ENCODE results near the gene SMYD2.

The SMYD2 gene

DNA sequence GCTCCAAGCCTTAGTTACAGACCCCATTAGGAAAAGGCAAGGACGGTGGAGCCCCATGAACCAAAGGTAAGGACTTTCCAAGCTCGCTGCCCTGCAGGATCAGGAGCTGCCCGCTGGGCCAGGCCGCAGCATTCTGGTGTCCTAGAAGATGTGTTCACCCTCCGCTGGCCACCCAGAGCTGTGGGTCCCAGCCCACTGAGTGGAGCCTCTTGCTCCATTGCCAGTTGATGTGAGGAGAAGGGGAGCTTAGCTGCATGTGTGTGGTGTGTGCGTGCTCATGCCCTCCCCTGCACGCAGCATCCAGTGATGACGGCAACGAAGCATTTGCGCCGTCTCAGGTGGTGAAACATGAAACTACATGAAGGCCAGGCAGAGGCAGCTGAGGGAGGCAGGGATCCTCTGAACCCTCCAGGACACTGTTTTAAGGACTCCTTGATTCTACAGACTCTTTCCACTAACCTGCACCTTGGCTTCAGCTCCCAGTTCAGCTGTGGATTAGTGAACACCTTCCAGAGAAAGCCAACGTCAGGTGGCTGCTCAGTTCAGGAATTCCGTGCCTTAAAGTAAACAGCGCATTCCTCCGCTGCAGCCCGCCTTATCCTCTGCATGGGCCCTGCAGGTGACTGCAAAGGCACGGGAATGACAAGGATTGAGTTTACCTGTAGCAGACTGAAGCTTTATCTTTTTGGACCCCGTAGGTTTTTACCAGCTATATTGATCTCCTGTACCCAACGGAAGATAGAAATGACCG is 48.7 kb downstream of the SMYD2 start:
- no peak for DNase-seq (ENCODE audit: low spot score)

DNA sequence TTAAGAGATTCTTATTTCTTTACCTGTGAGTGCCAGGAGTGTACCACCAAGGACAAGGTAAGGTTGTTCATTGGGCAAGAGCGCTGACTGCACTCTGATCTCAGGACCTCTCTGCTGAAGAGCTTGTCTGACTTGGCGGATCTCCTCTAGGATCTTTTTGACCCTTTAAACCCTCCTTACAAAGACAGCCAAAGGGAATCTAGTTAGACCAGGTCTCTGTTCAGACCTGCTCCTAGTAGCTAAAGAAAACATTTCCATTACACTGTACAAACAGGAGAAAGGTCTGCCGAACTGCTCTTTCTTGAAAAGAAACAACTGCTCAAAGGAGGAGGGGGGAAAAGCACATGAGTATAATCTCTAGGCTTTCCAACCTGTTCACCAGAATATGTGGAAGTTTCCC is 49.3 kb downstream of the SMYD2 start:
- no peak for DNase-seq (ENCODE audit: low spot score)

DNA sequence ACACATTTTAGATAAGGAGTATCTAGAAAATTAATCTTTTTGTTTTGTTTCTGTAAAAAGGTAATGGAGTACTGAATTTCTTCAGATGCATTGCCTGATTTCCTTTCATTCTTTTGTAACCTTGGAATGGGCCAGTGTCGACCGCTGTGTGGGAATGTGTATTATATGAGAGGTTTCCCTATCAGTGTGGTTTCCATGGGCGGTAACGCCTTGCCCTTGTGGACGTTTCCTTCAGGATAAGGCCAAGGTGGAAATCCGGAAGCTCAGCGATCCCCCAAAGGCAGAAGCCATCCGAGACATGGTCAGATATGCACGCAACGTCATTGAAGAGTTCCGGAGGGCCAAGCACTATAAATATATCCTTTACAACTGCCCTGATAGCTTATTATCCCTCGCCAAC is 49.8 kb downstream of the SMYD2 start:
- no peak for DNase-seq (ENCODE audit: low spot score)

DNA sequence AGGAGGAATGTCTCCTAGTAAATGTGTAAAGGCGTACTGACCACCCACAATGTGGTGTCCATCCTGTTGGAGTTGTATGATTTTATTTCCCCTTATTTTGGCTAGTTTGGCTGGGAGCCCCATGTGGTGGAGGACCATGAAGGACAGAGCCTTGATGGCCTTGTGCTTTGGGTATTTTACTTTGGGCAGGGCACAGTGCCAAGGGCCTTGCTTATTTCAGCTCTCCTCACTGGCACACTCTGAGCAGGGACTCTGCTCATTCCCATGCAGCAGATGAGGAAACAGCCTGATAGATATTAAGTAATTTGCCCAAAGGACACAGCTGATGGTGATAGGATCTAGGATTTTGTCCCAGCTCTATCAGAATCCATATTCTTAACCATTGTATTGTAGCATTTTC is 50.2 kb downstream of the SMYD2 start:
- no peak for DNase-seq (ENCODE audit: low spot score)

DNA sequence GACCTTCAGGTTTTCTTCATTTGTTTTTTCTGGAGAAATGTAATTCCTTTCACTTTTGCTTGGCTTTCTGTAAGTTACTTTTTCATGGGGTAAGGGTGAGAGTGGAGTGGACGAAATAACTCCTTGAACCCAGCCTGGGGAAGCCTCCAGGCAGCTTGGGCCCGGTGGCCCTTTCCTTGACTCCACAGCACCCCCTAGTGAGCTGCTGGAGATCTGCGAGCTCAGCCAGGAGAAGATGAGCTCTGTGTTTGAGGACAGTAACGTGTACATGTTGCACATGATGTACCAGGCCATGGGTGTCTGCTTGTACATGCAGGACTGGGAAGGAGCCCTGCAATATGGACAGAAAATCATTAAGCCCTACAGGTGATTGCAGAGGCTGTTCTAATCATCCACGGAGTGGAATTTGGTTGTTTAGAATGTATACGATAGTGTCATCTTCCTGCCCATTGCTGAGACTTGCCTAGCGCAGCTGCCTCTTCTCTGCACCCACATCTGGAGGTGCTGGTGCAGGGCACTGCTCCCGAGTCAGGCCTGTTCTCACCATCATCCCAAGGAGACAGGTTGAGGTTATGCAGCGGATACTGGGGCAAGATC is 51.0 kb downstream of the SMYD2 start:
- no peak for DNase-seq (ENCODE audit: low spot score)

DNA sequence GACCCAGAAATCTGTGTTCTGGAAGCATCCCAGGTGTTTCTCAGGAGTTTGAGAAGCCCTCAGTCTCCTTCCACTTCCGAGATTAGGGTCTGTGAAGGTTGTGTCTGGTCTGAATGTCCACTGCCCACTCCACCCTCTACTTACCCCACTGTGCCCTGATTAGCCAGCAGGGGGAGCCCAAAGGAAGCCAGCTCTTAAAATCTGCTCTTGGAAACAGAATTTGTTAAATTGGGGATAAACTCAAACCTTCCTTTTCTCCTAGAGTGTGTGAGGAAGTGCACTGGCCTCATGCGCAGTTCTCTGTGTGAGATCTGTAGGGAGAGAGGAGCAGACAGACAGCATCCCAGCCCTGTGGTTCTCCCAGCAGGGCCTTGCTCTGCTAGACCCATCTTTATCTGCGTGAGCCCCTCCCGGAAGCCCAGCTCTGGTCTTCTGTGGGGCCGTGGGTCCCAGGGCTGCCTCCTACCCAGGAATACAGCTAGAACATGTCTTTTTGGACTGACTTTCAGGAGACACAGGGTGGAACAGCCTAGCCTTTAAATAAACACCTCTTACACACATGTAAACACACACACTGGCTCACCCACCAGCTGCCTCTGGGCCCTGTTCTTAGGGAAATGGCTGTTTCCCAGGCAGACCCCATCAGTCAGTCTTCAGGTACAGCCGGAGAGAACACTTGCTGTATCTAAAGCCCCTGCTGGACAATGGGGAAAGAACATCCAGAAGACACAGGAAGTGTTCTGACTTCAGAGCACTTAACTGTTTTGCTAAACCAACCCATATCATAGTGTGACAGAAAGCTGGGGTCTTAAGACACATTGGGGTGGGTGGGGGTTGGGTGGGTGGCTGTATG is 52.2 kb downstream of the SMYD2 start:
- peak; percentile 37 for DNase-seq (ENCODE audit: low spot score)

DNA sequence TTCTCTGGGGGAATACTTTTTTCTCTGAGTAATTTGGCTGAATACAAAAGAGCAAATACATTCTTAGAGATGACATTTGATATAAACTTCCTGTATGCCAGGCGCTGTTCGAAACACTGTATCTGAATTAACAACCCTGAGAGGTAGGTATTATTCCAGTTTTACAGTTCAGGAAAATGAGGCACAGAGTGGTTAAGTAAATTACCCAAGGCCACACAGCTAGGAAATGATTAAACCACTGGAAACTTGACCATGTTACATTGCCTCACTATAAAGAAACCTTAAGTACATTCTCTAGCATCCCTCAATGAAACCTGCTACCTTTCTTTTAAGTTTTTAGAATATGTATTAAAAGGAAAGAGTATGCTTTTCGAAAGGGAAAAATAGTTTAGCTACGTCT is 54.6 kb downstream of the SMYD2 start:
- DNase-seq (ENCODE audit: low spot score): no peak

DNA sequence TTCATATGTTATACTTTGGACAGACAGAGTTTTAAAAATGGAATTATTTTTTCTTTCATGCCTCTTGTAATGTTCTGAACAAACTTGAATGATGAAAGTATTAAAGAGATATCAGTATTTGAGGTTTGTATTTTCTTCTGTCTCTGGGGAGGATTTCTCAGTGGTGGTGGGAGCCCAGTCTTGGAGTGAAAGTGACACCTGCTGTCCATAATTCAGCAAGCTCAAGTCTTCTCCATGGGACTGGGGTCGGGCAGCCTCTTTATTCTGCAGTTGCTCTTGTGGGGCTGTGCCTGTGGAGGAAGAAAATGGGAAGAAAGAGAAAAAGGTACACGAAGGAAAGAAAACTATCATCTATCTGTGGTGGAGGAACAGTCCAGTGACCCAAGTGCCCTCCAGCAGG is 56.1 kb downstream of the SMYD2 start:
- DNase-seq (ENCODE audit: low spot score): no peak

DNA sequence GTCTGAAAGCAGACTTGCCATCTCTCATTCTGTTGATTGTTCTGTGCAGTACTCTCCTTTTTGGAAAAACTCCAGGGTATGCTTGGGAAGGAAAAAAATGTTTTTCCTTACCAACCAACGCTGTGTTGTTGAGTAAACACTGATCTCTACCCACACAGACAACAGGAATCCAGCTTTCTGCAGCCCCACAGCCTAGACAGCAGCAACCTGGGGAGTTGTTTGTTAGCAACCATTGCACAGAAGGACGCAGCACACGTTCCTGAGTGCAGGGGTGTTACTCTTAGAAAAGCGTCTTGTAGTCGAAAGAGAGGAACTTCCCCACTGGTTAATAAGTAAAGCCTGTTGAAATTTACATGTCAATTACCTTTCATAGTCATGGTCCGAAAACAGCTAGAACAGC is 56.6 kb downstream of the SMYD2 start:
- no peak for DNase-seq (ENCODE audit: low spot score)

DNA sequence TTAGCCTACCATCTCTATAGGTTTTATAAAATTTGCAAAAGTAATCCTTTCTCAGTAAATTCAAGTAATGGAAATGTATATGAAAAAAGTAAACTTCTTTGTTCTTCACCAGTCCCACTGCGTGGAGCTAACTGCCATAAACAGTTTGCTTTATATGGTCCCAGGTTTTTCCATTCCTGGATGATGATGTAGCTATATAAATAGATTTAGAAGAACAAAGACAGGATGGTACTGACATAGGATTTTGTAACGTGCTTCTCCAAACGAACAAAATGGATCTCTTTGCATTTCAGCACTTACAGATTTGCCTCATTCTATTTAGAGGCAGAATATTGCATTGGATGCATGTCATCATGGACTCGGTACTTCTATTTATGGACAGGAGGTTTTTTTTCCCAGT is 57.3 kb downstream of the SMYD2 start:
- DNase-seq (ENCODE audit: low spot score): no peak

DNA sequence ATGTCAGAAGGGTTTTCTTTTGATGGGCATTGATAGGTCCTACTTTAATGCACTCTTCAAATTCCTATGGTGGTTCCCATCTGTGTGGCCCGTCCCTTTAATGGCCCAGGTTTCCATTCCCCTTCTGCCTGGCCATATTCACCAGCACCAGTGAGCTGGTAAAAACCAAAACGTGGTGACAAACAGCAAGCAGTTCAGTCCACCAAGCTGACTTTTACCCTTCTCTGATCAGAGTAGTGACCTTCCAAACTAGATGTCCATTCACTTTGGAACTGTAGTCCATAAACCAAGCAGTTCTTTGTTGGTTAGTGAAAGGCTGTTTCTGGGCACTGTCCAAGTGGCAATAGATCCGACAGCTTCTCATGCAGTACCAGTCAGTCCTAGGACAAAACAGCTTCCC is 60.5 kb downstream of the SMYD2 start:
- DNase-seq (ENCODE audit: low spot score): no peak

DNA sequence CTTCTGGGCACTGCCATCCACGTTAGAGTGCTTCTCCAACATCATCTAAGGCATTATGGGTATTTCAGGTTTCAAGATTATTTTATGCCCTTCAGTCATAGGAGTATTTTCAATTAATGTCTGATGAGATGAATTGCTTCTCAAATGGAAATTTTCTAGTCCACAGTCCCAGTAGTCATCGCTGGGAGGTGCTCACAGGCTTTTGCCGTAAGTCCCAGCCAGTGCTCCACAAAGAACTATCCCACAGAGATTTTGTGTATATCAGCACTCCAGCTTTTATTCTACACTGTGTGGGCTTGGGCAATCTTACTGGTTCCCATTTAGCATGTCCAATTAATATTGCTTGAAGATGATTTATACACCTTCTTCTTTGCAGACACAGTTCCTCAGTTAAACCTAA is 61.0 kb downstream of the SMYD2 start:
- no peak for DNase-seq (ENCODE audit: low spot score)

DNA sequence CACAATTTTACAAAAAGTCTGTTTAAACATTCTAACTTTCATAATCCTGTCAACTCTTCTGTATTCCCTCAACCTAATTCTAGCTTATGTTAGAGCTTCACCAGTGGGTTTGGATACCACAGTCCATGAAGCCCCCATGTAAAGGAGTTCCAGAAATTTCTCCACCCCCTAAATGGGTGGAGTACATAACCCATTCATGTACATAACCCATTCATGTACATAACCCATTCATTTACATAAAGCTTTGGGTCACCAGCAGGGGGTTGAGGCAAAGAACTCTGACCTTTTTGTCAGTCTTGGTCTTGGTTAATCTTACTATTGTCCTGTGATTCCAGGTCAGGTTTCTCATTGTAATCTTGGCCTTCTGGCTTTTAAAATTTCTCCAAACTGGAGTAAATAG is 61.6 kb downstream of the SMYD2 start:
- no peak for DNase-seq (ENCODE audit: low spot score)

DNA sequence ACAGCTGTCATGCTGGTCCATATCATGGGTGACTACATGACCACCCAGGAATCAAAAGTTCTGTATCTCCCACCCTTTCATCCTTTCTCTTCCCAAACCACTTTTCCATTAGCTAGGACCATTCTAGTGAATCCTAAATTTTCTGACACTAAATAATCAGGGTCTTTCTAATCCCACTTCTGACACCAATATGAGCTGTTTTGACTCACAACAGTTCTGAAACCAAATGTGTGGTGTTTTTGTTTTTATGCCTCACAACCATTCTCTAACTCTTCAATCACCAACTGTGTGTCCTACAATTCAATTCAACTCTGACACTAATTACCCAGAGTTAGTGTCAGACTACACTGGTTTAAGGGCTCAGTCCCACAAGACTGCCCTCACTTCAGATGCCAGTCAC is 63.9 kb downstream of the SMYD2 start:
- no peak for DNase-seq (ENCODE audit: low spot score)

DNA sequence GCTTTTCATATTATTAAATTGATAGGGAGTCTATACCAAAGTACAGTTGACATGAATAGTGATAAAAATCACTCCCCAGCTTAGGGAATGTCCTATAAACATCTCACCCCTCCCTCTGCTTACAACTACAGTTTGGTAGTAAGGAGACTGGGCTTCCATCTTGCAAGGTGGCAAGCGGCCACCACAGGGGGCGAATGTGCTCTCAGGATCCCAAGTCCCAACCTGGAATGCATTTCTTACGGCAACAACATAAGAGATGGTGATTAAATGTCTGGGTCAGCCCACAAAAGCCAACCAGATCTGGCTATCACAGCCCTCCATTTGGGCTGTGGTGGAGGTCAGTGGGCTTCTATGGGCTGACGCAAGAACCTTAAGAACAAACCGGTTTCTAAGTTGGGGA is 68.0 kb downstream of the SMYD2 start:
- no peak for DNase-seq (ENCODE audit: low spot score)

DNA sequence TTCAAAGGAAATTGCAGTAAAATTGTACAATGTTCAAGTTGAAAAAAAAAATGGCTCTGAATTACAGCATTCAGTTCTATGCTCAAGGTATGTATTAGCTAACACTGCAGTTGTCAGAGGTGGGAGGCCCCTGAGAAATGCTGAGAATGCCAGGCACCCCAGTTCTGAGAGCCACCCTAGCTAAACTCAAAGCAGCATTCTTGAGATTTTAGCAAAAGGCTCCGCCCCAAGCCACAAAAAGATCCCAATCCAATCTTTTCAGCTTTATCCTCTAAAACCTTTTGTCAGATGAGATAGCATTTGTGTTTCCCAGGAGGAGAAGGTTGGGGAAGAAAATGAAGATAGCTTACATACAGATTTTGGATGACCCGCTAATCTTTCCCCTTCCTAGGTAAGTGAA is 68.8 kb downstream of the SMYD2 start:
- no peak for DNase-seq (ENCODE audit: low spot score)

DNA sequence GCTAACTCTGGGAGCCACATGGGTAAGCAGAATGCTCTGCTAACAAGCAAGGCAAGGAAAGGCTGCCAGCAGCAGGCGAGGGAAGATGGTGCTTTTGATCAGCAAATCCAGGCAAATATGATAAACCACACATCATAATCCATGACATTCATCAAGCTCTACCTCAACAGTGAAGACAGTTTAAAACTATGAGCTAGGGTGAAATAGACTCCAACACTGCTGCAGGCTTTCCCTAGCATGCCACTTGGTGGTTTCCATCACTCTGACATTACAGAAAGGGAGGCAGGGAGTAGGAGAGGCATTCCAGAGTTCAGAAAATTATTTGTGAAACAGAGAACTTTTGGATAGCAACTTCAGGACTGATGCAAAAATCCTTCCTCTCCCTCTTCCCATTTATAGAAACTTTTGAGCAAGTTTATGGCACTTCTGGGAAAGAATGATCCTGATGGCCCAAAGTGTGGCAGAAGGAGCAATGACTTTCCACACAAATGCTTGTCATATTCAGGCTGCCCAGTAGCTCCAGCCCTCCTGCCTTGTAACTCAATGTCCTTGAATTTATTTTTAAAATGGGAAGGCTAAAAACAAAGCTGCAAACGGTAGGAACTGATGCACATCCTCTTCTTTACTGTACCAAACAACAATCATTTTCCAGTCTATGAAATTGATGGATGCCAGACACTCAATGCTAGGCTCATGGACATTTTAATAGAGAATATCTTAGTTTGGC is 70.8 kb downstream of the SMYD2 start:
- no peak for DNase-seq (ENCODE audit: low spot score)

DNA sequence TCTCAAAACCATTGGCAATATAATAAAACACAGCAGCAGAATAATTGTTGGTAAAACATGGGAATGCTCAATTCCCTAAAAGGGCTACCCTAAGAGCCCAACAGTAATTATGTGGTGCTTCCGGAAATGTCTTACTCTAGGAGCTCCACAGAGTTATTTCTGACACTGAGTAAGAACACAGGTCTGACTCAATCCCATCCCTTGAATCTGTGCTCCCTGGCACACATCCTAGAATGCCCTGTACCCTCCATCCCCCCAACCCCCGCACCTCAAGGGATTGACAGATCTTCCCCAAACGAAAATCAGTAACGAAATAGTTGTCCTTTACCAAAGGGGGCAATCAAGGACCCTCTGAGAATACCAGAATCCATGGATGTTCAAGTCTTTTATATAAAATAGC is 71.9 kb downstream of the SMYD2 start:
- DNase-seq (ENCODE audit: low spot score): no peak

DNA sequence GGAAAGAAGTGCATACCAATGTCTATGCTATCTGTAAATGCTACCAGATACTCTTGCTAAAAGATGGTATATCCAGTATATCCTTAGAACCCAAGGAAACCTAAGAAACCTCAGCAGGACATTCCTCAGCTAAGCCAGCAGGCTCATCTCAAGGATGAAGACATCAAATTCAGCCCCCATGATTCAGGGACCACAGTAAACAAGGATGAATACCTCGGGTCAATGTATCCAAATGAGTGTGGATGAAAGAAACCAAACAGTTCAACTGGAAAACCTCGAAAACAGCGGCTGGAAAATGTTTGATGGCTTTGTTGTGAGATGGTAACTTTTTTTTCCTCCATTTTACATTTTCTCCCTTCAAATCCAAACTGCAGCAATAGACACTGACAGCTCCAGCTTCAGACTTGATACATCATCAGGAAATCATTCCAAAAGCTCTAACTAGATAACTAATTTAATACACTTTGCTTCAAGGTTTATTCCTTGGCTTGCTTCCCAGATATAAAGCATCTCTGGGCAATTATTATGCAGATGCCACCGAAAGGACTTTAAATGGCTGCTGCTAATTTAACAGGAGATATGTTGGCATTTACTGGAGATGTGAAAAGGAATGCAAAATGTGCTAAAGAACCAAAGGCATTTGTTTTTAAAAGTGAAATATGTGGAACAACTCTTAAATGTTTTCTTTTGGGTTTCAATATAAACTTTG is 73.6 kb downstream of the SMYD2 start:
- no peak for DNase-seq (ENCODE audit: low spot score)

DNA sequence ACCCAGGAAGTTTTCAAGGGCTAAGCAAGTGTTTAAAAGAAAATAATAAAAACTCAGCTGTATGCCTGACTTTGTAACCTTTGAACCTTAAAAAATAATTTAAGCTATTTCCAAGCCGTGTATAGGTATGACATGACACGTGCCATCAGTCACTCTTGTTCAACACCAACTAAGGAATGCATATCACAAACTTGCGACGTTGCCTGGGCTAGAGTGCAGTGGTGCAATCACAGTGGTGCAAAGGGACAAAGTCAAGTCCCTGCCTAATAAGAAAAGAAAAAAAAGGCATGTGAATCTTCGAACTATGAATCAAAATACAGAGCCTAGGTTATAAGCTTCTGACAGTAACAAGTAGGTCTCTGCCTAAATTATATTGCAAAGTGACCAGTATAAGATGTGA is 79.2 kb downstream of the SMYD2 start:
- DNase-seq (ENCODE audit: low spot score): no peak

DNA sequence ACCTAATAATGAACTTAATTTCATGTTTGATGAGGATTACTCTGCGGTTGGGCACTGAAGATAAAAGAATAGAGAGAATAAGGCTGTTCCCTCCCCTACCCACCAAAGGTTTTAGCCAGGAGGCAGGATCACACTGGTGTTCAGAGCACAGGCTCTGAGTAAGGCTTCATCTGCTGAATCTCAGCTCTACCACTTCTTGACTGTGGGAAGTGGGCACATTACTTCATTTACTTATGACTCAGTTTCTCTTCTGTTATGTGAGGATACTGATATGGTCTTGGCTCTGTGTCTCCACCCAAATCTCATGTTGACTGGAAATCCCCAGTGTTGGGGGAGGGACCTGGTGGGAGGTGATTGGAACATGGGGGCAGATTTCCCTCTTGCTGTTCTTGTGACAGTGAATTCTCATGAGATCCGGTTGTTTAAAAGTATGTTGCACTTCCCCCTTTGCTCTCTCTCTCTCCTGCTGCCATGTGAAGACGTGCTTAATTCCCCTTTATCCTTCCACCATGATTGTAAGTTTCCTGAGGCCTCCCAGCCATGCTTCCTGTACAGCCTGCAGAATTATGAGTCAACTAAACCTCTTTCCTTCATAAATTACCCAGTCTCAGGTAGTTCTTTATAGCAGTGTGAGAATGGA is 79.7 kb downstream of the SMYD2 start:
- DNase-seq (ENCODE audit: low spot score): no peak

All from putamen (tissue), 1 donor.